HEK293T (cell line): ENCODE data around the gene RAD17.

Experiments used
- FOXM1 ChIP-seq: fragments of 450-650 bp; IDR thresholded peaks from 2 replicates; pipeline ENCODE4 v1.6.1; 2017; ENCODE audit warnings: mild to moderate bottlenecking, borderline replicate concordance
- HDGF ChIP-seq: fragments of 450-650 bp; IDR thresholded peaks from 2 replicates; pipeline ENCODE4 v1.6.1; 2017; ENCODE audit warnings: antibody characterized with exemption, borderline replicate concordance
- NFRKB ChIP-seq: fragments of 450-650 bp; IDR thresholded peaks from 2 replicates; pipeline ENCODE4 v1.6.1; 2016; ENCODE audit warnings: mild to moderate bottlenecking, moderate library complexity
- TF ChIP-seq, protein P1 (sequence below): fragments of 450-650 bp; IDR thresholded peaks from 2 replicates; pipeline ENCODE4 v1.6.1; 2016

DNA sequence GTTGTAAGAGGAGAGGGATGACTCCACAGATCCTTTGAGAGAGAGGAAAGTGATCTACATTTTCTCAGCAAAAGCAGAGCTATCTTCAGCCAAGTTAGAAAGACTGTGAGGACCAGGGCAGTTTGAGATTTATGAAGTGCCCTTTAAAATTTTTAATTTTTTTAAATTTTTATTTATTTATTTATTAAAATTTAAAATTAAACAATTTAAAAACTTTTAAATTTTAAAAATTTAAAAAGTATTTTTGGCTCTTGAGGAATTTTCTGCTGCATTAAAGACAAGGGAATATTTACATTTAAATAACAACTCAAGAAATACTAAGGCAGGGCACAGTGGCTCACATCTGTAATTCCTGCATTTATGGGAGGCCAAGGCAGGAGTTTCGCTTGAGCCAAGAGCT lies 92.6 kb downstream of the RAD17 start:
- TF ChIP-seq, protein P1, sequence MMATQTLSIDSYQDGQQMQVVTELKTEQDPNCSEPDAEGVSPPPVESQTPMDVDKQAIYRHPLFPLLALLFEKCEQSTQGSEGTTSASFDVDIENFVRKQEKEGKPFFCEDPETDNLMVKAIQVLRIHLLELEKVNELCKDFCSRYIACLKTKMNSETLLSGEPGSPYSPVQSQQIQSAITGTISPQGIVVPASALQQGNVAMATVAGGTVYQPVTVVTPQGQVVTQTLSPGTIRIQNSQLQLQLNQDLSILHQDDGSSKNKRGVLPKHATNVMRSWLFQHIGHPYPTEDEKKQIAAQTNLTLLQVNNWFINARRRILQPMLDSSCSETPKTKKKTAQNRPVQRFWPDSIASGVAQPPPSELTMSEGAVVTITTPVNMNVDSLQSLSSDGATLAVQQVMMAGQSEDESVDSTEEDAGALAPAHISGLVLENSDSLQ = no peak
- TF ChIP-seq HDGF = no peak
- TF ChIP-seq FOXM1 = no peak
- TF ChIP-seq NFRKB = no peak
